A549 (cell line): ENCODE results near the gene CPNE4.

ENCODE experiments used
- CBX8 ChIP-seq: fragments of 200-600 bp; sonication (generic); IDR thresholded peaks from 2 replicates; pipeline ENCODE4 v1.6.1; 2016
- CHD2 ChIP-seq: fragments of 150-350 bp; IDR thresholded peaks from 2 replicates; pipeline ENCODE4 v1.6.1; 2014; ENCODE audit warnings: low read length; ENCODE audit not compliant: partially characterized antibody
- TP53 ChIP-seq: fragments of 250-450 bp; sonication (Bioruptor Pico); IDR thresholded peaks from 2 replicates; pipeline ENCODE4 v1.5.0; 2021; ENCODE audit warnings: mild to moderate bottlenecking, moderate library complexity
- TF ChIP-seq, protein P1 (sequence below): fragments of 250-450 bp; sonication (Bioruptor Pico); IDR thresholded peaks from 2 replicates; pipeline ENCODE4 v1.5.0; 2021; ENCODE audit warnings: mild to moderate bottlenecking, moderate library complexity, borderline replicate concordance
- TF ChIP-seq, protein P2 (sequence below): fragments of 450-650 bp; IDR thresholded peaks from 2 replicates; pipeline ENCODE4 v1.6.1; 2014; ENCODE audit warnings: antibody characterized with exemption

DNA sequence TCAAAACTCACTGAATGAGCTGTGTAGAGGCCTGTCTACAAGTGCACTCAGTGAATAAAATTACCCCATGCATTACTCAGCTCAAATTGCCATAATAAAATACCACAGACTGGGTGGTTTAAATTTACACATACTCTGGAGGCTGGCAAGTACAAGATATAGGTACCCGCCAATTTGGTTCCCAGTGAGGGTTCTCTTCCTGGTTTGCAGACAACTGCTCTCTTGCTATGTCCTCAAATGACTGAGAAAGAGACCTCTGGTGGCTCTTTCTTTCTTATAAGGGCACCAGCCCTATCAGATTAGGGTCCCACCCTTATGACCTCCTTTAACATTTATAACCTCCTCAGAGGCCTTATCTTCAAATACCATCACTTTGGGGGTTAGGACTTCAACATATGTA is 237.0 kb downstream of the CPNE4 start:
- TF ChIP-seq CHD2 (no peak), CBX8 (no peak), TP53 (CRISPR knock-in tag) (no peak)
- TF ChIP-seq, protein P1, sequence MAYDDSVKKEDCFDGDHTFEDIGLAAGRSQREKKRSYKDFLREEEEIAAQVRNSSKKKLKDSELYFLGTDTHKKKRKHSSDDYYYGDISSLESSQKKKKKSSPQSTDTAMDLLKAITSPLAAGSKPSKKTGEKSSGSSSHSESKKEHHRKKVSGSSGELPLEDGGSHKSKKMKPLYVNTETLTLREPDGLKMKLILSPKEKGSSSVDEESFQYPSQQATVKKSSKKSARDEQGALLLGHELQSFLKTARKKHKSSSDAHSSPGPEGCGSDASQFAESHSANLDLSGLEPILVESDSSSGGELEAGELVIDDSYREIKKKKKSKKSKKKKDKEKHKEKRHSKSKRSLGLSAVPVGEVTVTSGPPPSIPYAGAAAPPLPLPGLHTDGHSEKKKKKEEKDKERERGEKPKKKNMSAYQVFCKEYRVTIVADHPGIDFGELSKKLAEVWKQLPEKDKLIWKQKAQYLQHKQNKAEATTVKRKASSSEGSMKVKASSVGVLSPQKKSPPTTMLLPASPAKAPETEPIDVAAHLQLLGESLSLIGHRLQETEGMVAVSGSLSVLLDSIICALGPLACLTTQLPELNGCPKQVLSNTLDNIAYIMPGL (CRISPR knock-in tag): no peak
- TF ChIP-seq, protein P2, sequence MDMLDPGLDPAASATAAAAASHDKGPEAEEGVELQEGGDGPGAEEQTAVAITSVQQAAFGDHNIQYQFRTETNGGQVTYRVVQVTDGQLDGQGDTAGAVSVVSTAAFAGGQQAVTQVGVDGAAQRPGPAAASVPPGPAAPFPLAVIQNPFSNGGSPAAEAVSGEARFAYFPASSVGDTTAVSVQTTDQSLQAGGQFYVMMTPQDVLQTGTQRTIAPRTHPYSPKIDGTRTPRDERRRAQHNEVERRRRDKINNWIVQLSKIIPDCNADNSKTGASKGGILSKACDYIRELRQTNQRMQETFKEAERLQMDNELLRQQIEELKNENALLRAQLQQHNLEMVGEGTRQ: no peak
